Peyer's patch (tissue), 4 donors: ENCODE results near the gene MSANTD1.

Experiments used
- CTCF ChIP-seq, 6 experiments: fragments of 450-650 bp in 4 of 6; fragments of 200-600 bp in 2 of 6; sonication (generic) in 1 of 6; IDR thresholded peaks; one replicate each; pipeline ENCODE4 v1.5.1; 2017 to 2019; ENCODE audit warnings: antibody characterized with exemption in 6 of 6, mild to moderate bottlenecking in 3 of 6, moderate library complexity in 1 of 6
- POLR2A ChIP-seq, 2 donors: fragments of 450-650 bp; IDR thresholded peaks; one replicate each; pipeline ENCODE4 v1.5.1; 2017; ENCODE audit warnings: antibody characterized with exemption in 2 of 2, mild to moderate bottlenecking in 2 of 2, moderate library complexity in 2 of 2

DNA sequence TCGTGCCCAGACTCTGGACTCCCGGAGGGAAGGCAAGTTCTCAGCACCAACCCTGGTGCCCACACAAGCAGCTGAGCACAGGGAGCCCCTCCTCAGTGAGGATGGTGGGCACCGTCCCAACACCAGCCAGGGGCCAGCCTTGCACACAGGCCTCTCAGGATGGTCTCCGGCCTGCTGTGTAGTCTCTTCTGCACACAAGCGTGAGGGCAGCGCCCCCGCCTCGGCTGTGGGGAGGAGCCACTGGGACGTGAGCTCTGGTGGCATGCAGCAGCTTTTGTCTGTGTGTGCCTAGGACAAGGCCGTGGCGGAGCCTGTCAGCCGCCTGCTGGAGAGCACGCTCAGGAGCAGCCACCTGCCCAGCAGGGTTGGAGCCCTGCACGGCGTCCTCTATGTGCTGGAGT is 16.1 kb upstream of the MSANTD1 start:
- no peak for TF ChIP-seq CTCF (IDR thresholded peaks at IDR 0.05)
- no peak for TF ChIP-seq POLR2A (IDR thresholded peaks at IDR 0.05)
